ENCODE data around the gene ENGASE.

DNA sequence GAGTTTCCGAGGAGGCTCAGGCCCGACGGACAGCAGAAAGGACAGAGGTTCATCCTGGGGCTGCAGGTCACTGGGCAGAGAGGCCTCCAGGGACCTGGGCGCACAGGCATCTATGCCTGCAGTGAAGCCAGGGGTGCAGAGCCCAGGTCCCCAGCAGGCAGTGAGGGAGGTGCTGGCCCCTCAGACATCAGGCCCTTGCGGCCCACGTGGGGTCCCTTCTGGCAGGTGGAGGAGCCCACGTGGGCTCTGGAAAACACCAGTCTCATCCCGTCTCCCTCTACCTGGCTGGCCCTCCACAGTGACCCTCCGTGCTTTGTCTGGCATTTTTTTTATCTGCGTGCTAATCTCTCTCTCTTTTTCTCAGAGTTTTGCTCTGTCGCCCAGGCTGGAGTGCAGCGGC, 36.5 kb downstream of the ENGASE start:
- TF ChIP-seq ELF4 (IDR thresholded peaks at IDR 0.05) (no peak), NFRKB (IDR thresholded peaks at IDR 0.05) (no peak), ARNT (IDR thresholded peaks at IDR 0.05) (no peak), TARDBP (IDR thresholded peaks at IDR 0.05) (no peak)
- TF ChIP-seq, protein P1, sequence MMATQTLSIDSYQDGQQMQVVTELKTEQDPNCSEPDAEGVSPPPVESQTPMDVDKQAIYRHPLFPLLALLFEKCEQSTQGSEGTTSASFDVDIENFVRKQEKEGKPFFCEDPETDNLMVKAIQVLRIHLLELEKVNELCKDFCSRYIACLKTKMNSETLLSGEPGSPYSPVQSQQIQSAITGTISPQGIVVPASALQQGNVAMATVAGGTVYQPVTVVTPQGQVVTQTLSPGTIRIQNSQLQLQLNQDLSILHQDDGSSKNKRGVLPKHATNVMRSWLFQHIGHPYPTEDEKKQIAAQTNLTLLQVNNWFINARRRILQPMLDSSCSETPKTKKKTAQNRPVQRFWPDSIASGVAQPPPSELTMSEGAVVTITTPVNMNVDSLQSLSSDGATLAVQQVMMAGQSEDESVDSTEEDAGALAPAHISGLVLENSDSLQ (IDR thresholded peaks at IDR 0.05): no peak
